GM19468 (cell line): ENCODE data around the gene TMEM151B.
A peak's percentile ranks its signal among the peaks of the same experiment; 100 is the strongest.
"Not testable (repeated sequence)": the region's sequence is repeated elsewhere in the genome, so short reads cannot be mapped to it uniquely, and the experiment has no call there.

Source experiments
- ATAC-seq: cut with Tn5 transposase; IDR thresholded peaks from one replicate; pipeline ENCODE4 v1.9.1; 2021; ENCODE audit warnings: mild to moderate bottlenecking, moderate library complexity, moderate number of reproducible peaks; ENCODE audit not compliant: unreplicated experiment; ENCODE audit errors: extremely low read depth

The TMEM151B gene

GRCh38 chr6:44269921-44270525, at the start of gene TMEM151B:
TSS of gene TMEM151B (plus strand) at chr6:44270450. CDS start at chr6:44270743, 293 bp downstream.
- ATAC-seq, result no peak

- no peak for ATAC-seq
Measured at GRCh38 chr6:44220913-44221290, 49.3 kb upstream of the TMEM151B start.

GRCh38 chr6:44221291-44221960, 48.8 kb upstream of the TMEM151B start:
- no peak for ATAC-seq

GRCh38 chr6:44221961-44222335, 48.3 kb upstream of the TMEM151B start:
- no peak for ATAC-seq

- no peak for ATAC-seq
Measured at GRCh38 chr6:44222486-44223318, 47.5 kb upstream of the TMEM151B start.

GRCh38 chr6:44223319-44224028, 46.8 kb upstream of the TMEM151B start, which contains the start of gene SLC29A1:
TSS of gene SLC29A1 (plus strand) at chr6:44223595. CDS start at chr6:44227314, 3,719 bp downstream.
- peak; percentile 35 for ATAC-seq

- ATAC-seq, result no peak
Measured at GRCh38 chr6:44224029-44224964, 46.0 kb upstream of the TMEM151B start.

- ATAC-seq, result no peak
Measured at GRCh38 chr6:44224965-44225305, 45.3 kb upstream of the TMEM151B start.

- ATAC-seq, result no peak
Measured at GRCh38 chr6:44225579-44226325, 44.5 kb upstream of the TMEM151B start.

GRCh38 chr6:44226368-44227147, 43.7 kb upstream of the TMEM151B start:
- ATAC-seq, result no peak

- no peak for ATAC-seq
Measured at GRCh38 chr6:44227148-44227793, 43.0 kb upstream of the TMEM151B start.

GRCh38 chr6:44228031-44228430, 42.2 kb upstream of the TMEM151B start:
- no peak for ATAC-seq

GRCh38 chr6:44228433-44228832, 41.8 kb upstream of the TMEM151B start:
- ATAC-seq, result no peak

GRCh38 chr6:44228836-44229235, 41.4 kb upstream of the TMEM151B start:
- ATAC-seq, result no peak

GRCh38 chr6:44229376-44230033, 40.7 kb upstream of the TMEM151B start:
- no peak for ATAC-seq

GRCh38 chr6:44230034-44230675, 40.1 kb upstream of the TMEM151B start:
- ATAC-seq, result no peak

- not testable (repeated sequence) for ATAC-seq
Measured at GRCh38 chr6:44231426-44231825, 38.8 kb upstream of the TMEM151B start.
